HepG2 (cell line): ENCODE measurements around the gene LDLR. TPM values are rescaled to one million over a fixed set of nuclear protein-coding genes. Genes with fewer than 3 reads are reported as not detected.
"Not testable (repeated sequence)": the region's sequence is repeated elsewhere in the genome, so short reads cannot be mapped to it uniquely, and the experiment has no call there.

Experiments used
- ATAC-seq: fragments of 200-7000 bp; cut with Tn5 transposase; 3 replicates; pipeline ENCODE4 v1.9.1; 2020; ENCODE audit warnings: mild to moderate bottlenecking, moderate library complexity
- BruUV-seq: library from RNA; stranded (reverse); fragments of 400-500 nt; replicated peaks from 2 replicates; lab custom pipeline; 2021; lab: Mats Ljungman, UMichigan
- CTCF ChIA-PET: fragments of 300-600 bp; formaldehyde crosslinking; extraction: SDS; loops from one replicate; lab custom pipeline; 2021; ENCODE audit warnings: low total read pairs, inconsistent platforms, low intra/inter-chr PET ratio; lab: Yijun Ruan, JAX
- POLR2A ChIA-PET: fragments of 350-600 bp; sonication (Branson Sonifier 250); formaldehyde crosslinking; loops from one replicate; lab custom pipeline; 2020; ENCODE audit warnings: antibody characterized with exemption, inconsistent platforms; lab: Yijun Ruan, JAX
- DNase-seq: peaks from one replicate; pipeline ENCODE4 v3.0.0-alpha.2; 2015; ENCODE audit warnings: low spot score
- FAIRE-seq: peaks from 3 replicates; lab custom pipeline; 2011; peaks lifted over from hg19 to GRCh38; lab: Jason Lieb, UNC
- H2AFZ ChIP-seq: one replicate; pipeline ENCODE4 v1.6.1; 2011; ENCODE audit warnings: low read length, inconsistent platforms
- H3K27ac ChIP-seq: fragments of 300-600 bp; 3 replicates; pipeline ENCODE4 v1.8.0; 2011; ENCODE audit warnings: mixed run types, mild to moderate bottlenecking, mixed read lengths, low read length, inconsistent platforms; ENCODE audit not compliant: insufficient read depth; ENCODE audit errors: extremely low read length
- H3K27me3 ChIP-seq, 2 experiments: fragments of 200-600 bp in 1 of 2; 2 replicates in 1 of 2; 3 replicates in 1 of 2; pipeline versions ENCODE4 v1.6.0 to v1.8.0; 2011; ENCODE audit warnings: low read length in 2 of 2, mild to moderate bottlenecking in 2 of 2, moderate library complexity in 2 of 2, inconsistent platforms in 1 of 2; ENCODE audit not compliant: insufficient read depth in 2 of 2, control insufficient read depth in 1 of 2
- H3K36me3 ChIP-seq, 2 experiments: fragments of 200-600 bp in 1 of 2; replicated peaks in 1 of 2; 2 replicates in 1 of 2; 3 replicates in 1 of 2; pipeline versions ENCODE4 v1.5.1 to v1.8.0; 2011; ENCODE audit warnings: low read length in 2 of 2, inconsistent platforms in 1 of 2; ENCODE audit not compliant: insufficient read depth in 2 of 2, control insufficient read depth in 1 of 2
- H3K4me1 ChIP-seq: 2 replicates; pipeline ENCODE4 v1.5.1; 2012; ENCODE audit warnings: low read length, inconsistent platforms; ENCODE audit not compliant: insufficient read depth
- H3K4me2 ChIP-seq: 2 replicates; pipeline ENCODE4 v1.6.0; 2011; ENCODE audit warnings: low read depth, low read length, inconsistent platforms
- H3K4me3 ChIP-seq, 3 experiments: fragments of 200-600 bp in 1 of 3; sonication (generic), shearing (Covaris generic) in 1 of 3; replicated peaks in 1 of 3; 2 replicates each; pipeline ENCODE4 v1.5.1; 2011 to 2016; ENCODE audit warnings: low read length in 3 of 3, inconsistent platforms in 2 of 3, low read depth in 2 of 3, mild to moderate bottlenecking in 2 of 3, control low read depth in 1 of 3, mixed read lengths in 1 of 3; ENCODE audit not compliant: insufficient read depth in 1 of 3
- H3K79me2 ChIP-seq: one replicate; pipeline ENCODE4 v1.6.1; 2011; ENCODE audit warnings: low read length, inconsistent platforms; ENCODE audit not compliant: insufficient read depth
- H3K9ac ChIP-seq: 2 replicates; pipeline ENCODE4 v1.6.0; 2011; ENCODE audit warnings: mild to moderate bottlenecking, low read depth, low read length, inconsistent platforms; ENCODE audit not compliant: insufficient read depth
- H3K9me3 ChIP-seq: 2 replicates; pipeline ENCODE4 v1.5.1; 2012; ENCODE audit warnings: mild to moderate bottlenecking, low read length
- H4K20me1 ChIP-seq: 2 replicates; pipeline ENCODE4 v1.6.0; 2011; ENCODE audit warnings: inconsistent platforms, mild to moderate bottlenecking, low read length, moderate library complexity; ENCODE audit not compliant: insufficient read depth
- AGO2 ChIP-seq: fragments of 200-400 bp; formaldehyde crosslinking; optimal IDR thresholded peaks from 2 replicates; pipeline ENCODE3; 2017; ENCODE audit warnings: mild to moderate bottlenecking, low read depth, low read length, moderate library complexity
- HNRNPLL ChIP-seq: fragments of 200-400 bp; formaldehyde crosslinking; IDR thresholded peaks from 2 replicates; pipeline ENCODE4 v1.6.1; 2017; ENCODE audit warnings: mild to moderate bottlenecking, low read depth, low read length; ENCODE audit not compliant: poor library complexity, severe bottlenecking
- POLR2AphosphoS2 ChIP-seq: IDR thresholded peaks from 2 replicates; pipeline ENCODE4 v1.6.1; 2011; ENCODE audit warnings: low read depth, low read length, improper control_type of control experiment
- RBFOX2 ChIP-seq: fragments of 200-400 bp; formaldehyde crosslinking; IDR thresholded peaks from 2 replicates; pipeline ENCODE4 v1.6.1; 2017; ENCODE audit warnings: low read depth, mild to moderate bottlenecking, low read length
- WGBS: methylation state at CpG from one replicate; pipeline ENCODE4 v1.1.6; 2017; ENCODE audit warnings: low lambda C conversion rate; 5-methylcytosine and 5-hydroxymethylcytosine counted together
- in situ Hi-C: cut with HindIII; loops from 2 replicates; pipeline ENCODE4 v1.10.0; 2017; ENCODE audit warnings: low pct_unique_long_range_greater_than_20kb; ENCODE audit not compliant: extremely low pct_ligation_motif_present
- intact Hi-C: fragments of 100-400 bp; cut with micrococcal nuclease; formaldehyde crosslinking; loops from one replicate; pipeline ENCODE4 v1.10.0; 2022; ENCODE audit not compliant: unreplicated experiment
- polyA plus RNA-seq, 8 experiments: library from polyadenylated mRNA; depleted of rRNA in 3 of 8; stranded (reverse) in 7 of 8; unstranded in 1 of 8; fragments of >200 nt; fragmentation: Illumina TruSeq in 4 of 8; extraction: Trizol in 4 of 8; gene quantifications; 2 replicates each; pipeline versions ENCODE4 v1.2.1 to v1.2.3, GENCODE V29; 2011 to 2016; ENCODE audit warnings: low read depth in 4 of 8, missing spikeins in 1 of 8, mixed read lengths in 1 of 8; ENCODE audit not compliant: insufficient read depth in 1 of 8
- total RNA-seq, 5 experiments: library from RNA; depleted of rRNA; stranded (reverse); fragments of >200 nt; fragmentation: Illumina TruSeq; extraction: Trizol; gene quantifications; 2 replicates each; pipeline ENCODE4 v1.2.3, GENCODE V29; 2016; ENCODE audit warnings: low read depth in 1 of 5
- TF ChIP-seq, protein P1 (sequence below): sonication (generic); formaldehyde crosslinking; IDR thresholded peaks from 2 replicates; pipeline ENCODE4 v1.9.0; 2021; ENCODE audit warnings: mild to moderate bottlenecking, missing genetic modification reagents

Gene LDLR
- total and polyA plus RNA-seq, 2 of the 13 experiments (the other 11 are each of a cell fraction or from before 2014, with no cell fraction given): 51.6 to 92.5 TPM

DNA sequence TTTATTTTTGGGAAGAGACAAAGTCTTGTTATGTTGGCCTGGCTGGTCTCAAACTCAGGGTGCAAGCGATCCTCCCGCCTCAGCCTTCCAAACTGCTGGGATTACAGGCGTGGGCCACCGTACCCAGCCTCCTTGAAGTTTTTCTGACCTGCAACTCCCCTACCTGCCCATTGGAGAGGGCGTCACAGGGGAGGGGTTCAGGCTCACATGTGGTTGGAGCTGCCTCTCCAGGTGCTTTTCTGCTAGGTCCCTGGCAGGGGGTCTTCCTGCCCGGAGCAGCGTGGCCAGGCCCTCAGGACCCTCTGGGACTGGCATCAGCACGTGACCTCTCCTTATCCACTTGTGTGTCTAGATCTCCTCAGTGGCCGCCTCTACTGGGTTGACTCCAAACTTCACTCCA is 27.2 kb downstream of the LDLR start (continued):
- TF ChIP-seq, protein P1, sequence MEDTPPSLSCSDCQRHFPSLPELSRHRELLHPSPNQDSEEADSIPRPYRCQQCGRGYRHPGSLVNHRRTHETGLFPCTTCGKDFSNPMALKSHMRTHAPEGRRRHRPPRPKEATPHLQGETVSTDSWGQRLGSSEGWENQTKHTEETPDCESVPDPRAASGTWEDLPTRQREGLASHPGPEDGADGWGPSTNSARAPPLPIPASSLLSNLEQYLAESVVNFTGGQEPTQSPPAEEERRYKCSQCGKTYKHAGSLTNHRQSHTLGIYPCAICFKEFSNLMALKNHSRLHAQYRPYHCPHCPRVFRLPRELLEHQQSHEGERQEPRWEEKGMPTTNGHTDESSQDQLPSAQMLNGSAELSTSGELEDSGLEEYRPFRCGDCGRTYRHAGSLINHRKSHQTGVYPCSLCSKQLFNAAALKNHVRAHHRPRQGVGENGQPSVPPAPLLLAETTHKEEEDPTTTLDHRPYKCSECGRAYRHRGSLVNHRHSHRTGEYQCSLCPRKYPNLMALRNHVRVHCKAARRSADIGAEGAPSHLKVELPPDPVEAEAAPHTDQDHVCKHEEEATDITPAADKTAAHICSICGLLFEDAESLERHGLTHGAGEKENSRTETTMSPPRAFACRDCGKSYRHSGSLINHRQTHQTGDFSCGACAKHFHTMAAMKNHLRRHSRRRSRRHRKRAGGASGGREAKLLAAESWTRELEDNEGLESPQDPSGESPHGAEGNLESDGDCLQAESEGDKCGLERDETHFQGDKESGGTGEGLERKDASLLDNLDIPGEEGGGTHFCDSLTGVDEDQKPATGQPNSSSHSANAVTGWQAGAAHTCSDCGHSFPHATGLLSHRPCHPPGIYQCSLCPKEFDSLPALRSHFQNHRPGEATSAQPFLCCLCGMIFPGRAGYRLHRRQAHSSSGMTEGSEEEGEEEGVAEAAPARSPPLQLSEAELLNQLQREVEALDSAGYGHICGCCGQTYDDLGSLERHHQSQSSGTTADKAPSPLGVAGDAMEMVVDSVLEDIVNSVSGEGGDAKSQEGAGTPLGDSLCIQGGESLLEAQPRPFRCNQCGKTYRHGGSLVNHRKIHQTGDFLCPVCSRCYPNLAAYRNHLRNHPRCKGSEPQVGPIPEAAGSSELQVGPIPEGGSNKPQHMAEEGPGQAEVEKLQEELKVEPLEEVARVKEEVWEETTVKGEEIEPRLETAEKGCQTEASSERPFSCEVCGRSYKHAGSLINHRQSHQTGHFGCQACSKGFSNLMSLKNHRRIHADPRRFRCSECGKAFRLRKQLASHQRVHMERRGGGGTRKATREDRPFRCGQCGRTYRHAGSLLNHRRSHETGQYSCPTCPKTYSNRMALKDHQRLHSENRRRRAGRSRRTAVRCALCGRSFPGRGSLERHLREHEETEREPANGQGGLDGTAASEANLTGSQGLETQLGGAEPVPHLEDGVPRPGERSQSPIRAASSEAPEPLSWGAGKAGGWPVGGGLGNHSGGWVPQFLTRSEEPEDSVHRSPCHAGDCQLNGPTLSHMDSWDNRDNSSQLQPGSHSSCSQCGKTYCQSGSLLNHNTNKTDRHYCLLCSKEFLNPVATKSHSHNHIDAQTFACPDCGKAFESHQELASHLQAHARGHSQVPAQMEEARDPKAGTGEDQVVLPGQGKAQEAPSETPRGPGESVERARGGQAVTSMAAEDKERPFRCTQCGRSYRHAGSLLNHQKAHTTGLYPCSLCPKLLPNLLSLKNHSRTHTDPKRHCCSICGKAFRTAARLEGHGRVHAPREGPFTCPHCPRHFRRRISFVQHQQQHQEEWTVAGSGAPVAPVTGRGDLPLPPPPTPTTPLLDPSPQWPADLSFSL (CRISPR knock-in tag): no peak
- peak; percentile 22 for TF ChIP-seq AGO2
- TF ChIP-seq HNRNPLL: no peak
- TF ChIP-seq POLR2AphosphoS2: peak; percentile 63; the same call in 1 of the 2 replicates

GRCh38 chr19:11121963-11122362 is 32.7 kb downstream of the LDLR start:
- WGBS: 95% methylated on average over 17 of the region's 17 CpGs
- peaks cover 27% of the 10 kb centered on the region for H4K20me1 ChIP-seq
- DNase-seq, CTCF ChIA-PET, intact Hi-C loops, H3K4me3 ChIP-seq, in situ Hi-C loops, H3K4me1 ChIP-seq, FAIRE-seq, H2AFZ ChIP-seq, H3K27me3 ChIP-seq, H3K9ac ChIP-seq, H3K27ac ChIP-seq, H3K79me2 ChIP-seq, BruUV-seq, ATAC-seq, H3K4me2 ChIP-seq, POLR2A ChIA-PET, H3K9me3 ChIP-seq: not testable (repeated sequence)
- TF ChIP-seq RBFOX2: 0 out of 2 replicates have a peak, but pooled peaks have one; percentile 24
- peaks cover 29 to 63% of the 10 kb centered on the region in 2 experiments for H3K36me3 ChIP-seq
